ENCODE data around the gene SSR1.

SSR1 gene

DNA sequence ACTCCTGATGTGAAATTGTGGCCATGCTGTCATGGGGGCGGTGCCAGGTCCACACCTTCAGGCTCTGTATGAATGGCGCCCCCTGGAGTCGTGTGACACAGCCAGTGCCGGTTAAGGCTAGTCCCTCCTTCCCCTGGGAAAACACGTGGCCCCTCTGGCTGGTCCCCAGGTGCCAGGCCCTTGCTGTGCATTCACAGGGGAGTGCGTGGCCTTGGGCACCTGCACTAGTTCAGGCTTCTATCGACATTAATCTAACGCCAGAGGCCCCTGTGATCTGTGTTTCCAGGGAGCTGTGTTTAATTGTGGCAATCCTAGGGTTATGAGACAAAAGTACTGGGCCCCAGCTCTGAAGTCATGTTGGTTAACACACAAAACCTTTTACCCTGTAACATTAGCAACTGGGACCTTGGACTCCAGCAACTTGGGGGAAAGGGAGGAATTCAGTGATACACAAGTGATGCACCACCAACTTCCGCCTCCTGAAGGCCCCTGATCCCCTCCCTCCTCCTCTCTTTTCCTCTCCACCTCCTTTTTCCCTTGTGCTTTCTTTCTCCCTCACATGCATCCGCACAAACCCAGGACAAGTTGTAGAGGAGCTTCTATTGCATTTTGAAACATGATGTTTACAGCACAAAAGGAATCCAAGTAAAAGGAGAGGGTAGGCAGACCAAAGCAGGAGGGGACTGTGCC, 74.0 kb downstream of the SSR1 start:
- Histone ChIP-seq H3K4me3 (ENCODE audit: severe bottlenecking) (no peak overlapping the region), H3K27me3 (ENCODE audit: insufficient read depth, poor library complexity, severe bottlenecking) (no peaks in the 10 kb centered on the region), H3K36me3 (ENCODE audit: low read depth) (peaks cover 56% of the 10 kb centered on the region), H3K9me3 (ENCODE audit: severe bottlenecking) (no peaks in the 10 kb centered on the region), H3K27ac (ENCODE audit: poor library complexity, severe bottlenecking) (no peak overlapping the region), H3K4me1 (ENCODE audit: insufficient read depth, poor library complexity, severe bottlenecking) (peaks cover 28% of the 10 kb centered on the region)
- TF ChIP-seq, protein P1, sequence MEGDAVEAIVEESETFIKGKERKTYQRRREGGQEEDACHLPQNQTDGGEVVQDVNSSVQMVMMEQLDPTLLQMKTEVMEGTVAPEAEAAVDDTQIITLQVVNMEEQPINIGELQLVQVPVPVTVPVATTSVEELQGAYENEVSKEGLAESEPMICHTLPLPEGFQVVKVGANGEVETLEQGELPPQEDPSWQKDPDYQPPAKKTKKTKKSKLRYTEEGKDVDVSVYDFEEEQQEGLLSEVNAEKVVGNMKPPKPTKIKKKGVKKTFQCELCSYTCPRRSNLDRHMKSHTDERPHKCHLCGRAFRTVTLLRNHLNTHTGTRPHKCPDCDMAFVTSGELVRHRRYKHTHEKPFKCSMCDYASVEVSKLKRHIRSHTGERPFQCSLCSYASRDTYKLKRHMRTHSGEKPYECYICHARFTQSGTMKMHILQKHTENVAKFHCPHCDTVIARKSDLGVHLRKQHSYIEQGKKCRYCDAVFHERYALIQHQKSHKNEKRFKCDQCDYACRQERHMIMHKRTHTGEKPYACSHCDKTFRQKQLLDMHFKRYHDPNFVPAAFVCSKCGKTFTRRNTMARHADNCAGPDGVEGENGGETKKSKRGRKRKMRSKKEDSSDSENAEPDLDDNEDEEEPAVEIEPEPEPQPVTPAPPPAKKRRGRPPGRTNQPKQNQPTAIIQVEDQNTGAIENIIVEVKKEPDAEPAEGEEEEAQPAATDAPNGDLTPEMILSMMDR (IDR thresholded peaks at IDR 0.05; ENCODE audit: poor library complexity, severe bottlenecking): peak; percentile 75
- DNase-seq (ENCODE audit: low spot score) (peak; percentile 78), ATAC-seq (ENCODE audit: low read depth) (peak; percentile 32; the same call in 2 of the 3 replicates)

DNA sequence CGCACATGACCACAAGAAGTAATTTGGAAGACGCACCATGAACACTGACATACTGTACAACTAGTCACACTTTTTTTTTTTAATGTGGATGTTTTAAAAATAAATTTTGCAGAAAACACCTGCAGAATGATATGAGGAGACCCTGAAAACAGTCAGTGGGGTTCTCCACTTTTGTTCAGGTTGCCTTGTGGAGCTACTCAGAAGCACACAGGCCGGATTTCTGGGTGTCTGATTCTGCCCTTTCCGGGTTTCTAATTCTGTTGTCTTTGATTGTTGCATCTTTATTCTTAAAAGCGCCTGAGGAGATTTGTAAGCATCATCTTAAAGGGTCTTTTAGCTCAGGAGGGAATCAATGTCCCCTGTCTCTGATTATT, 74.5 kb downstream of the SSR1 start:
- Histone ChIP-seq H3K4me3 (ENCODE audit: severe bottlenecking) (no peak overlapping the region), H3K27ac (ENCODE audit: poor library complexity, severe bottlenecking) (no peak overlapping the region), H3K9me3 (ENCODE audit: severe bottlenecking) (no peaks in the 10 kb centered on the region), H3K27me3 (ENCODE audit: insufficient read depth, poor library complexity, severe bottlenecking) (no peaks in the 10 kb centered on the region), H3K36me3 (ENCODE audit: low read depth) (peaks cover 53% of the 10 kb centered on the region), H3K4me1 (ENCODE audit: insufficient read depth, poor library complexity, severe bottlenecking) (peaks cover 28% of the 10 kb centered on the region)
- DNase-seq (ENCODE audit: low spot score) (no peak), ATAC-seq (ENCODE audit: low read depth) (no peak)
- TF ChIP-seq, protein P1 (IDR thresholded peaks at IDR 0.05; ENCODE audit: poor library complexity, severe bottlenecking): no peak

DNA sequence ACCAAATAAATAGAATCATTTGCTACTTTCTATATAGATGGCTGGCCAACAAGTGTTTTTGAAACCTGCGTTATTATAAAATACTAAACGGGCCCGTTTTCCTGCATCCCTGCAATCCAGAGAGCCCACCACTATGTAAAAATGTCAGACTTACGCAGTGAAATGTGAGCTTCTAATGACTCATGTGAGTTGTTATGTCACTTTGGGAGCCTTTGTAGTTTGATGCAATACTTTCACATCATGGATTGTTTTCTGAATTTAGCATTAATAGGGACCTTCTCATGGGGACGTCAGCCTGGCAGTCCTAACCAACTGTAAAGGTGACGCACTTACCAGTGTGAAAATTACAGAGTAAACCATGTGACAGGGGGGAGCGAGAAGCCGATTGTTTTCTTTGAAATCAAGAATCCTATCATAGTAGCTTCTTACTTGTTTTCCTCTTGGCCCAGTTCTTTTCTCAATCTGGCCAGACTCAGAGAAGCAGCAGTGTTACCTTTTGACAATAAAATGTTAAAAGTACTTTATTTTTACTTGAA, 75.3 kb downstream of the SSR1 start:
- ATAC-seq (ENCODE audit: low read depth) (no peak), DNase-seq (ENCODE audit: low spot score) (no peak)
- Histone ChIP-seq H3K27me3 (ENCODE audit: insufficient read depth, poor library complexity, severe bottlenecking) (no peaks in the 10 kb centered on the region), H3K27ac (ENCODE audit: poor library complexity, severe bottlenecking) (no peak overlapping the region), H3K4me1 (ENCODE audit: insufficient read depth, poor library complexity, severe bottlenecking) (peaks cover 24% of the 10 kb centered on the region), H3K4me3 (ENCODE audit: severe bottlenecking) (no peak overlapping the region), H3K36me3 (ENCODE audit: low read depth) (peaks cover 59% of the 10 kb centered on the region), H3K9me3 (ENCODE audit: severe bottlenecking) (no peaks in the 10 kb centered on the region)
- TF ChIP-seq, protein P1 (IDR thresholded peaks at IDR 0.05; ENCODE audit: poor library complexity, severe bottlenecking): no peak

DNA sequence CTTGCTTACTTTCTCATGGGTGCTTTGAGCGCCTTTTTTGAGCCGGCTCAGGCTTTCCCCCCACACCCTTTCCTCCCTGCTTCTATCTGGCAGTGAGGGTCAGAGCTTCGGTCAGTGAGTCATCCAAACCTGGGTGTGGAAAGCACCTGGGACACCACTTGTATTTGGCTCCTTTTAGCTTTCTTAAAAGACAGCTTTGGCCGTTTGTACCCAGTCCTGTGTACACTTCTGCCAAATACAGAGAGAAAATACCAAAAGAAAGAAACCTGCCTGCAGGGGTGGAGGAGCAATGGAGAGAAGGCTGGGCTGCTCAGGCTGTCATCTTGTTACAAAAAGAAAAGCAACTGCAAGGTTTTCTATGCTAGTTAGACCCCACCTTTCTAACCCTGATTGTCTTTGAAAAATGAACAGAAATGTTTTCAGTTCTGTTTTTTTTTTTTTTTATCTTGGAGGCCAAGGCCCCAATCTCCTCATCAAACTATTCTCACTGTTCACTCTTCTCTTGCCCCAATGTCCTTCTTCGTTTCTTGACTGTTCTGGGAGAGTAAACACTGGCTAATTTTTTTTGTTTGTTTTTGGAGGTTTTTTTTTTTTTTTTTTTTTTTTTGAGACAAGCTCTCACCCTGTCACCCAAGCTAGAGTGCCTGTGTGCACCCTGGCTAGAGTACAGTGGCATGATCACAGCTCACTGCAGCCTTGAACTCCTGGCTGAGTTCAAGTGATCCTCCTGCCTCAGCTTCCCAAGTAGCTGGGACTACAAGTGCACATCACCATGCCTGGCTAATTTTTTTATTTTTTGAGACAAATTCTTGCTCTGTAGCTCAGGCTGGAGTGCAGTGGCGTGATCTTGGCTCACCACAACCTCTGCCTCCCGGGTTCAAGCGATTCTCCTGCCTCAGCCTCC, 76.4 kb downstream of the SSR1 start:
- no peaks in the 10 kb centered on the region for H3K9me3 ChIP-seq (ENCODE audit: severe bottlenecking)
- H3K36me3 ChIP-seq (ENCODE audit: low read depth): peaks cover 69% of the 10 kb centered on the region
- ATAC-seq (ENCODE audit: low read depth) (peak; percentile 91), DNase-seq (ENCODE audit: low spot score) (peak; percentile 68)
- H3K27me3 ChIP-seq (ENCODE audit: insufficient read depth, poor library complexity, severe bottlenecking): no peaks in the 10 kb centered on the region
- H3K4me3 ChIP-seq (ENCODE audit: severe bottlenecking): no peak overlapping the region
- peak overlapping the region; percentile 68 for H3K27ac ChIP-seq (ENCODE audit: poor library complexity, severe bottlenecking)
- TF ChIP-seq, protein P1 (IDR thresholded peaks at IDR 0.05; ENCODE audit: poor library complexity, severe bottlenecking): no peak
- peaks cover 20% of the 10 kb centered on the region for H3K4me1 ChIP-seq (ENCODE audit: insufficient read depth, poor library complexity, severe bottlenecking)
